HTERT RPE-1 (cell line): Measurements from ENCODE around the gene PCNX1.
"Not testable (repeated sequence)": the region's sequence is repeated elsewhere in the genome, so short reads cannot be mapped to it uniquely, and the experiment has no call there.

Source experiments
- in situ Hi-C: fragments of 300-500 bp; cut with MboI; formaldehyde crosslinking; loops from 4 replicates; pipeline ENCODE4 v1.14.3; 2020; ENCODE audit warnings: low sequenced_read_pairs

The PCNX1 gene

DNA sequence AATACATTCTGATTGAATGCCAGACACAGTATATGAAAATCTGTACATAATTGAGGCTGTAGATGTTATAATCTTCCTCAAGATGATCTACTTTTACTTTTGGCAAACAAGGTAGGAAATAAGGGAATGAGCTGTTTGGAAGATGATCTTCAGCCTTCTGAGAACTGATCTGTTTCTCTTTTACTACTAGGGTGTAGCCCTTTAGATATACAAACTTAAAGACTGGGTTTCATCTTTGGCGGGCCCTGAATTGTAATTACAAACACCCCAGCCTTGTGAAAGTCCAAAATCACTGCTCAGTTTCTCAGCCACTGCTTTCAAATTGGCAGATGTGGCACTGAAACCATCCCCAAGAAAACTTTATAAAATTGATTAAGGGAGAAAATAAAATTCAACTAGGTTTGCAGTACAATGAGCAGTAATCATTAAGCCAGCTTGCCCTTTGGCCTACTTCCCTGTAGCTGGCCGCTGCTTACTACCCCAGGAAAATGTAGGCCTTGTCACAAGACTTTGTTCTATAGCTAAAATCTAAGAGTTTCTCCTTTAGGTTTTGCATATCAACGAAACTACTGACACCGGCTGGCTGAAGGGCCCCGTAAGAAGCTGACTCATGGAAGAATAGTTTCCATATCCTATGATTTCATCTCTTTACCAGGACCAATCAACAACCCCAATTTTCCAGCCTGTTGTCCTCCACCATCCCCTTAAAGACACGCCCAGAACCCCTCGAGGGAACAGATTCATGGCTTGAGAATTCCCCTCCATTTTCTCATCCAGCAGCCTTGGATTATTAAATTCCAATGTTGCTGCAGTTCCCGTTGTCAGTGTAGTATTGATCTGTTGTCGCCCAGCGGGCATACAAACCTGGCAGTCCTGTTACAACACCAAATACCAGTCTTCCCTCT lies 210.8 kb downstream of the PCNX1 start:
- in situ Hi-C loops, result no loop called here

DNA sequence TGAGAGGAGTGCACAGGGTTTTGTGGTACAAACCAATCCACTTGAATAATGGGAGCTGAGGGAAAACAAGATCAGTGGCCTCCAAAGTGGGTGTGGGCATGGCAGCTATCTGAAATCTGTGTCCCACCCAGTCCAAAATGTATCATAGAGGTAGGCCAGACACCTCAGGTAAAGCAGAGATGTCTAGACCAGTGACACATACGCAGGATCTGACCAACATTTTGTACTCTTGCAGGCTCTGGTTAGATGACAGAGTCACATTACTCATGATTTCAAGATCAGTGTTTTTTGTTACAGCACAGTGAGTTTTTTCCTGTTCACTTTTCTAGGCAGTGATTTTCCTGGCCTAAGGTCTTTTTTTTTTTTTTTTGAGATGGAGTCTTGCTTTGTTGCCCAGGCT lies 211.8 kb downstream of the PCNX1 start:
- in situ Hi-C loops, result no loop called here

DNA sequence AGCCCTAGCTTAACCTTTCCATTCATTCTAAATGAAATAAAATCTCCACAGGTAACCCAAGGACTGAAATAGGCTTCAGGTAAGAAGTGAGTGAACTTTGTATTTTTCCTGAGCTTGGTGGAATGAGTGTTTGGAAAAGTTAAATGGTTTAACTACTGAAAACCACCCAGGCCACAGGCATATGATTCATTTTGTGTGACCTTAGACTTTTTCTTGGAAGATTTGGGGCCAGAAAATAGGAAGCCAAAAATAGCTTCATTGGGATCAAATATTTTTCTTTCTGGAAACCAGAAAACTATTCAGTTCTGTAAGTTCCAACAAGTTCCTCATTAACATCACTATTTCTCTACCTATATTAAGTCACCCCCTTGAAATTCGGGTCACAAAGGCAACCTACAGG lies 212.6 kb downstream of the PCNX1 start:
- in situ Hi-C loops, result no loop called here

DNA sequence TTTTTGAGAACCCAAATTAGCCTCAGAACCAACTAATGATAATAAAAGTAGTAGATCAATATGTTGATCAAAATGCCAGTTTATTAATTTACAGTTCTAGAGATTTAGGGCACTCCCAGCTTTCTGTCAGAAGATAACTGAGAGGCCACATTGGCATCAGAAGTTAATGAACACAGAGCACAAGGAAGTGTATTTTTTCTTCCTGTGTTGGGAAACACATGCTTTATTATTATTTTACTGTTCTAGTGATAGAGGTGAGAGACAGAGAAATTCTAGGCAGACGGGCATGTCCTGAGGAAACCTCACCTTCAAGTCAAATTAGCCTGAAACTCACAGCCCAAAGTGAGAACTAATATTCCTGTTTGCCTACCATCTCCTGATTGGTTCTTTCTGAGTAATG lies 213.7 kb downstream of the PCNX1 start:
- in situ Hi-C loops, result no loop called here

DNA sequence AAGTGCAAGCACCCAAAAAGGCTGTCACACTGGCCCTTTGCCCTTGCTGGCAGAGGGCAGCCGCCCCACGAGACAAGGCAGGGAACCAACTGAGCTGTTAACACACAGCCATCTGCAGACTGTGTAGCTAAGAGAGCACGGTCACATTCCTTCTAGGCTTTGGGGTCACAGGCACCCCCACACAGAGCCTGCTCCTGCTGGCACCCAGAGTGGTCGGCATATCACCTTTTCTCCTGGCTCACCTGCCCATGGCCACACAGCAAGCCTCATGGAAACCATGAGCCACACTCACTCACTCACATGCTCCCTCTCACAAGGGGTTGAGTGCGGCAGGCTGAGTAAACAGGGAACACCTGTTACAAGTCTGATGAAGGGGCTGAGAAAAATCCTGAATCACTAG lies 214.5 kb downstream of the PCNX1 start:
- in situ Hi-C loops, result no loop called here

DNA sequence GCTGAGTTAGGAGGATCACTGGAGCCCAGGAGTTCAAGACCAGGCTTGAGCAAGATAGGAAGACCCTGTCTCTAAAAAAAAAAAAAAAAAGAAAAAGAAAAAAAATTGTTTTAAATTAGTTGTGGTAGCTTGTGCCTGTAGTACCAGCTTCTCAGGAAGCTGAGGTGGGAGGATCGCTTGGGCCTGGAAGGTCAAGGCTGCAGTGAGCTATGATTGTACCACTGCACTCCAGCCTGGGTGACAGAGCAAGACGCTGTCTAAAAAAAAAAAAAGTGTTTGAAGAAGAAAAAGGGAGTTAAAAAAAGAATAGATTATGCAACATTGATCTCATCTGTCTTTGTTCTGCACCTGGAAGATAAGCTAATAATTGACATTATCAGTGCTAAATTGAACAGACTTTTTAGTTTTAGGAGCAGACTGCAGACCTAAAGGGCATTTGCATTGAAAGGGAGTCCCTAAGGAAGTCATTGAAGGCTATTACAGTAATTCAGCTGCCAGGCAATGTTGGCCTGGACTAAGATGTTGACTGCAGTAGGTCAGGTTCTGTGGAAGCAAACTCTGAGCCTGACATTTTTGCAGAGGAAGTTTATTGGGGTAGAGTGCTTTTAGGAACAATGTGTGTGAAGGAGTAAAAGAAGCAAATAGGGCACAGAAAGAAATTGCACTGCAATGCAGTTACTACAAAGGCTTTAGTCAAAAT lies 215.8 kb downstream of the PCNX1 start:
- in situ Hi-C loops, result no loop called here

DNA sequence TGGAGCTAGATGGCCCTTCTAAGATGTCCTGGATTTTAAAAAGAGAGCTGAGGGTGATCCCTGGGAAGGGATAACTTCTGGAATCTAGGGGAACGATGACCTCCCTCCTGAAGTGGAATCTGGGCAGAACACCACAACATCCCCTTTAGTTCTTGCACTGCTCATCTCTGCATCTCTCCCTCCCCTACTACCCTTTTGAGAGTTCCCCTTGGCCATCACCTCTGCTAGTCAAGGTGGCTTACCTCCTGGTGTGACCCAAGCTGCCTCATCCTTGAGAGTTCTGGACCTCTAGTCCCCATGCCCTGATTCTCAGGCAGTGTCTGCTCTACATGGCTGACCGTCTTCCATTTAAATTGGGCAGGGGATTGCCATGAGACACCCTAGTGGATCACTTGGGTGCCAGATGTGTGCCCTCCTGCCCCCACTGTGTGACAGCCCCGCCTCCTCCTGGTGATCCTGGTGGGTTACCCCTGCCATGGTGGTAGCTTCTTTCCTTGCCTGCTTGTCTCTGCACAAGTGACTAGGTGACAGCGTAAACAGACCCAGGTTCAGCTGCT lies 216.4 kb downstream of the PCNX1 start:
- in situ Hi-C loops, result no loop called here

DNA sequence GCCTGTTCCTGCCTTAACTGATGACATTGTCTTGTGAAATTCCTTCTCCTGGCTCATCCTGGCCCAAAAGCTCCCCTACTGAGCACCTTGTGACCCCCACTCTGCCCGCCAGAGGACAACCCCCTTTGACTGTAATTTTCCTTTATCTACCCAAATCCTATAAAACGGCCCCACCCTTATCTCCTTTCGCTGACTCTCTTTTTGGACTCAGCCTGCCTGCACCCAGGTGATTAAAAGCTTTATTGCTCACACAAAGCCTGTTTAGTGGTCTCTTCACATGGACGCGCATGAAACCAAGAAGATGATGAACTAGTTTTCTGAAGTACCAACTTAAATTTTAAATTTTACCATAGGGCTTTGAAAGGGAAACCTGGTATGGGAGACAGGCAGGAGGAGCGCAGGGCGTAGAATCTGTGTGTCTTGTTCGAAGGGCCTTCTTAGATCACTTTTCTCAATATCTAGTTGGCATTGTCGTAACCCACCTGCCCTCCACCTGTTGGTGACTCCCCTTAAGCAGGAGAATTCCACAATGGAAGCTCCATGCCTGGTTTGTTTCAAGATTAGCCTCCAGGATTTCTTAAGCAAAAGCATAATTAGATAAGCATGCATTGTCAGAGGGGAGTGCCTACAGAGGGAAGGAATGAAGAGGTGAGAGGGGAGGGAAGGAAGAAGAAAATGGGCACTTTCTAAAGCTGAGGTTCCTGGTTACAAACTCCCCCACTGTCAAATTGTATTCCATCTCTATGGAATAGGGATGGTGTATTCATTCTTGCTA lies 222.6 kb downstream of the PCNX1 start:
- in situ Hi-C loops, result not testable (repeated sequence)

DNA sequence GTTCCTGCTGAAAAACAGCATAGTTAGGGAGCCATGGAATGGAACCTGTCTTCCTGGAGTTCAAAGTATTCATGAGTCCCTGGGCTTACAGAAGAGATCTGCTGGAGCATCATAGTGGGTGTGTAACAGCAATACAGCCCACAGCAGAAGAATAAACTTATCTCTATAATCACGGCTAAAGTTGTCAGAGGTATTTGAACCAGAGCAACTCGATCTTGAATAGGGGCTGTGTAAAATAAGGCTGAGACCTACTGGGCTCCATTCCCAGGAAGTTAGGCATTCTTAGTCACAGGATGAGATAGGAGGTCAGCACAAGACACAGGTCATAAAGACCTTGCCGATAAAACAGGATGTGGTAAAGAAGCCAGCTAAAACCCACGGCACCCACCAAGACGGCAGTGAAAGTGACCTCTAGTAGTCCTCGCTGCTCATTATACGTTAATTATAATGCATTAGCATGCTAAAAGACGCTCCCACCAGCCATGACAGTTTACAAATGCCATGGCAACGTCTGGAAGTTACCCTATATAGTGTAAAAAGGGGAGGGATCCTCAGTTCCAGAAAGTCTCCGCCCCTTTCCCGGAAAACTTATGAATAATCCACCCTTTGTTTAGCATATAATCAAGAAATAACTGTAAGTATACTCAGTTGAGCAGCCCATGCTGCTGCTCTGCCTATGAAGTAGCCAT lies 223.4 kb downstream of the PCNX1 start:
- in situ Hi-C loops, result no loop called here

DNA sequence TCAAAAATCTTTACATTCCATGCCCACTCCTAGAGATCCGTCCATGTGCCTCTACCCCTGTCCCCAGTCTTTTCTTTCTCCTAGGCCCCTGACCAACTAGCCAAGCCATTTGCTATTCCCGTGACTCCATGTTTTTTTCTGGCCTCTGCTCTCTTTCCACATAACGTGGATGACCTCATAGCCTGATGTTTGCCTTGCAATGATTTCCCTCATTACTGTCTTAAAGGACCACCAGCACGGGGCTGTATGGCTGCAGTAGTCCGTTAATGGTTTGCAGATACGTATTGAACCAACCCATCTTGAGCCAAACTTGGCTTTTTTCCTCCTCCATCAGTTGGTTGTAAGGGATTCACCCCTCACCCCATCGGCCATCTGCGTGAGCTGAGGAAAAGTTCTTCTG lies 226.0 kb downstream of the PCNX1 start:
- in situ Hi-C loops, result no loop called here

DNA sequence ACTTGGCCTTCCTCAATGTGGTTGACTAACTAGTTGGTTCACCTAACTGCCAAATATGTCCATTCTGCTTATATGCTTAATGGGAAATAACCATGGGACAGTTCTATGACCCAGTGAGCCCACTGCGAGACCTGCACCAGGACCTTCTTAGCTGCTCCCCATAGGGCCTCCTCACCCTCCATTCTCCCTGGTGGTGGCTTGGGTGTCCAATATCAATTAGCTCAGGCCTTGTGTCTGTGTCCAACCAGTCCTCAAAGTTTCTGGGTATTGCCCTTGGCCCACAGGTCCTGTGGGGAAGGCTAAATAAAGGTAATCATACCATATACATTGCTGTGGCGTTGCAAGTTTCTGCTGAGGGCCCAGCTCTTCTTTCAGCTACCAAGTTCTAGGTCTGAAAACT lies 228.2 kb downstream of the PCNX1 start:
- in situ Hi-C loops, result no loop called here

DNA sequence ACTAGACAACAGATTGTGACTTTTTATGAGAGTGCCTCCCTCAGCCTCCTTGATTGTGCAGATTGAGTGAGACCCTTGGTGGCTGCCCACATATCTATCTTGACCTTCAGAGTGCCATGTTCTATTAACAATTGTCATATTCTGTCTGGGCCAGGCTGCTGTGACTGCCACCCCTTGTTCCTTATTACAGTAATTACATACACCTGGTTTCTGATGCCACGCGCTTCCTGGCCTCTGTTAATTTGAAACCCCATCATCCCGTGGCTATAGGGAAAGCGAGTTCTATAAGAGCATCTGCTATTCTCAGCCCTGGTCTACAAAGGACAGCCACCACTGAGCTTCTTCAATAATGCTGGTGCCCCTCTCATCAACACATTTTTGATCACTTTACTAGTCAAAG lies 228.7 kb downstream of the PCNX1 start:
- in situ Hi-C loops, result no loop called here

DNA sequence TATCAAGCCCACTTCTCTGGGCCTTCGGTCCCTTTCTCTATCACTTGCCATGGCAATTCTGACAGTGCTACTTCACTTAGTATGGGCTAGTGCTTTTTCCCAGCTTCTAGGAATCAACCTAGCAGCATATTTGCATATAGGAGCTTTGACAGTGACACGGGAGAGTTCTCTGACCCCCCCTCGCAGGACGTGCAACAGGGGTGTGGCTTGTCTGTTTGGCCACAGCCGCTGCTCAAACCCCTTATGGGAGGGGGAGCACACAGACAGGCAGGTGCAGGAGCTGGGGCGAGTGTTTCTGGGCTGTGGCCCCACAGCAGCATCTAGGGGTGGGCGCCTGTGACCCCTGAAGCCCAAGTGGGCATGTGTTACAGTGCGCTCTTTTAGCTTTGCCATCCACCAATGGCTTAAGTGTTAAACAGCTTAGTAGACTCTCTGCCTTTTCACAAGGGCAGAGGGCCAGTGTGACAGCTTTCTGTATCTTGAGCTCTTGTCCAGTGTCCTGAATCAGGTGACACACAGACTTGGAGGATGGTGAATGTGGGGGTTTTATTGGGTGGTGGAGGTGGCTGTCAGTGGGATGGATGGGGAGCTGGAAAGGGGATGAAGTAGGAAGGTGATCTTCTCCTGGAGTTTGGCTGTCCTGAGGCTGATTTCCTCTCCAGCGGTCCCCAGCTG lies 229.3 kb downstream of the PCNX1 start:
- in situ Hi-C loops, result no loop called here

DNA sequence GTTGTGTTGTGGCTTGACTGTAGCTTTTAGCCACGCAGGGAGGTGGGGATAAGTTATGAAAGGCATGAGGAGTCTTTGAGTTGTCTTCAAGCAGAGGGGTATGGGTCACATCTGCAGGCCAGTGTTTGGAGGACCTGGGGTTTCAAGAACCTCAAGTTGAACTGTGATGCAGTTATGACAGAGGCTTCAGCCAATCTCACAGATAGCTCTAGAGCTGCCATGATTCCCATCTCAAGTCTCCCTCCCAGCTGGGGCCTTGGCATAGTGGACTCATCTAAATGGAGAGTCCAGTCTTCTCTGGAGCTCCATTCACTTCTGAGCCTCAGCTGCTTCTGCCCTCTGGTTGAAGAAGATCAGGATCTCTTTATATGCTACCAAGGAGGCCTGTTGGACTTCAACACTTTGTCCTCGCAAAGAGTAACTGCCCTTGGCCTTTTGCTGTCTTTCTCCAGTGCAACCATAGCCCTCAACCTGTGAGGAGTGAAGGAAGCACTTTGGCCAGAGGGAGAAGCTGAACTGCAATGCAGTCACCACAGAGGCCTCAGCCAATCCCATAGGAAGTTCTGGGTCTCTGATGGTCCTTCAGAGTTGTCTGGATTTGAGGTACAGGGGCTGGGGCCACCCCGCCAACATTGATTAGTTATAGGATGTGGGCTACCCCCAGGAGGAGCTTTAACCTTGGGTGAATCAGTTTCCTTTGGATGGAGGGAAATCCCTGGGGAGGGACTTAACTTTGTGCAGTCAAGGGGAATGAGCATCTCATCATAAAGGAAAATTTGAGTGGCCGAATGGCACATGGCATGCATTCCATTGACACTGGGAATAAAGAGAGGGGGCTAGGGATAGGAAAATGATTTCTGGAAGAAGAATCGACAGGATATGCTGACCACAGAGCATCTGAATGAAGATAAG lies 230.5 kb downstream of the PCNX1 start:
- in situ Hi-C loops, result no loop called here

DNA sequence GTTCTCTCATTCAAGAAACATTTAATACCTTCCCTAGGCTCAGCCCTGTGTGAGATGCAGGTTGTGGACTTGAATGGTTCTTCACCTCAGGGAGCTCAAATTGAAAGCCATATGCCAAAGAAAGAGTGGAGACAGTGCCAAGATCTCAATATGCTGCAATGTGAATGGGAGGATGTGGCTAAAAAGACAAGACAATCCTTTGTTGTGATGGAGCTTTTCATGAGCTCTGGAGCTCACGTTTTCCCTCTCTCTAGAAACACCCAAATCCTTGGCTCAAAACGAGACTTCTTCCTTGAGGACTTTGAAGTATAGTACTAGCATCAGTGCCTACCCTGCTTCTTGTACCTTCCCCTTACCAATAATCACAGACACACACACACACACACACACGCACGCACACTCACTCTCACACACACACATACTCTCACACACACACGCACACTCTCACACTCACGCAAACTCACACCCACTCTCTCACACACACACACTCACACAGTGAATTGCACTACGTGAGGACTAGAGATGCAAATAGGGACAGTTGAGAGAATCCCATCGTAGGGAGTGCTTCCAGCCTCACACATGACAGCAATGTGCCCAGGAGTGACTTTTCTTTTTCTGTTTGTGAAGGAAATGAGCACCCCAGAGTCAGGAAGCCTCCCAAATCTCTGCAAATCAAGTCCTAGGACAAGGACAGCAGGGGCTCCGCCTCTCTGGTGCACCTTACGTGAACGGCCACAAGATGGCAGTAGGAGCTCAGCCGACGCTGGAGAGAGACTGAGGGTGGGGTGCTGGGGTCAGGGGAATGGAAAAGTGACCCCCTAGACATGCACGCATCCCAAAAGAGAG lies 231.4 kb downstream of the PCNX1 start:
- in situ Hi-C loops, result no loop called here

DNA sequence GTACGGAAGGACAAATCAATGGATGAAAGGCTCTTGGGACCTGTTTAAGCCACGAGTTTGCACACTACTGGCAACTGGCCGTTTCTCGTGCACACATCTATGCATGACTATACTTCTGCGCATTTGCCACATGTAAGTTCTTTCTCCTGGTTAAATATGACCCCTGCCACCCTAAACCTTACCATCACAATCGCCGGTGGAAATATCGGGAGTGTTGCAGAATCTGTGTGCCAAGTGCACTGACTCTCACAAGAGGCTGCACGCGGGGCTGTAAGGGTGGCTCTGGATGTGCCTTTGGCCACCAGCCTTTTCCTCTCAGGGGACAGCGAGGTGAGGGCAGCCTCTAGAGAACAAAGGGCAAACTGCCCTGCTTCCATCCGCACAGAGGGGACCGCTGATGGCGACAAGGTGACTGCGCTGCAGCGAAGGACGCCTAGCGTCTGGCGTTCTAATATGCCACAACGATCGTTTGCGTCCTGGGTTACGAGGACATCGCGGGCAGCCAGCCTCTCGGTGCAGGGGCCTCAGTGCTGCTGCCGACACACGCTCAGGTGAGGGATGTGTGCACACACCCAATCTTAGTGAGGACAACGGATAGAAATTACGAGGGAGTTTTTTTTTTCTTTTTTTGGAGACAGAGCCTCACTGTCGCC lies 232.2 kb downstream of the PCNX1 start:
- in situ Hi-C loops, result no loop called here

DNA sequence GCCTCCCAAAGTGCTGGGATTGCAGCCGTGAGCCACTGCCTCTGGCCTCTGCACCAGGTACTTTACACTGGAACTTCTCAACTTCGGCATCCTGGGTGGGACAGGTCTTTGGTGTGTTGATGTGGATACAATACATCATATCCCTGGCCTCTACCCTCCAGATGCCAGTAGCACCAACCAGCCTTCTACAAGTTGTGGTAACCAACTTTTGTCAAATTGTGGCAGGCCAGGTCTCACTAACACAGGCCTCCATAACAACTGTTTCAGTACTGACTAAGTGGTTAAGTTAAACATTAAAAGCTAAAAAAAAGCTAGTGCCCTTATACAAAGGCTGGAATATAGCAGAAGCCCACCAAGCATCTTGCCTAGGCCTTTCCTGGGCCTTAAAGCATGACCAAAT lies 232.9 kb downstream of the PCNX1 start:
- in situ Hi-C loops, result no loop called here
